GM21423 (cell line): ENCODE data around the gene FAM107B.
"Not testable (repeated sequence)": the region's sequence is repeated elsewhere in the genome, so short reads cannot be mapped to it uniquely, and the experiment has no call there.

ENCODE experiments used
- ATAC-seq: cut with Tn5 transposase; IDR thresholded peaks from one replicate; pipeline ENCODE4 v1.9.1; 2021; ENCODE audit warnings: mild to moderate bottlenecking, moderate library complexity; ENCODE audit not compliant: unreplicated experiment

FAM107B gene

DNA sequence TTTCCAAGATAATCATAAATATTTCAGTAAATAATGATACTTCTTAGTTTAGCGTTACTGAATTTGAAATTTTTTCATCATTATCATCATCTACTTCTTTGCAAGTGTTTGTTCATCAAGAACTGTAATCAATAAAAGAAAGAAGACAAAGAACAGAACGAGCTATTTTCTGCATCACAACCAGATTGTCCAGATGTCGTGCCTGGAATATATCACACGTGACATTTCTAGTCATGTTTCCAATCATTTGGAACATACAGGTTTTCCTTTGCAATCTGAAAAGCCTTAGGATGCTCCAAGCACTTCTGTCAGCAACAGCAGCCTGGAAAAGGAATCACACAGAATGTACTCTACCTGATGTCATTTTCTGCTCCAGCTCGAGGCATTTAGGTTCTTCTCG, 107.4 kb downstream of the FAM107B start:
- ATAC-seq, result no peak

GRCh38 chr10:14665865-14666857, 108.5 kb downstream of the FAM107B start:
- no peak for ATAC-seq

GRCh38 chr10:14665304-14665703, 109.4 kb downstream of the FAM107B start:
- no peak for ATAC-seq

DNA sequence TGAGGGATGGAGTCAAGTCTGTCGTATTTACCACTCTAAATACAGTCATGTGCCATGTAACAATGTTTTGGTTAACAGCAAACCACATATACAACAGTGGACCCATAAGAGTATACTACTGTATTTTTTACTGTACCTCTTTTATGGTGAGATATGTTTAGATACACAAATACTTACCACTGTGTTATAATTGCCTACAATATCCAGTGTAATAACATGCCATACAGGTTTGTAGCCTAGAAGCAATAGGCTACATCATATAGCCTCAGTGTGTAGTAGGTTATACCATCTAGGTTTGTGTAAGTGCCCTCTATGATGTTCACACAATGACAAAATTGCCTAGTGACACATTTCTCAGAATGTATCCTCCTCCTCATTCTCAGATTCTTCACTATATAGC, 110.4 kb downstream of the FAM107B start:
- no peak for ATAC-seq

- ATAC-seq, result no peak
Observed at GRCh38 chr10:14661818-14662217, 112.9 kb downstream of the FAM107B start.

- ATAC-seq, result no peak
Observed at GRCh38 chr10:14660831-14661230, 113.9 kb downstream of the FAM107B start.

- ATAC-seq, result peak; percentile 80
Observed at GRCh38 chr10:14659626-14660196, 115.0 kb downstream of the FAM107B start.

DNA sequence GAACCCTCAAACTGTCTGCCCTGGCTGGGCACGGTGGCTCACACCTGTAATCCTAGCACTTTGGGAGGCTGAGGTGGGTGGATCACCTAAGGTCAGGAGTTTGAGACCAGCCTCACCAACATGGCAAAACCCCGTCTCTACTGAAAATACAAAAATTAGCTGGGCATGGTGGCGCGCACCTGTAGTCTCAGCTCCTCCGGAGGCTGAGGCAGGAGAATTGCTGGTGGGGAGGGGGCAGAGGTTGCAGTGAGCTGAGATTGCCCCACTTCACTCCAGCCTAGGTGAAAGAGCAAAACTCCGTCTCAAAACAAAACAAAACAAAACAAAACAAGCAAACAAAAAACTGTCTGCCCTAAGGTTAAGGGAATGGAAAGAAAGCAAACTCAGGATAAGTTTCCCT, 115.6 kb downstream of the FAM107B start:
- not testable (repeated sequence) for ATAC-seq

GRCh38 chr10:14658331-14659127, 116.2 kb downstream of the FAM107B start:
- no peak for ATAC-seq

- no peak for ATAC-seq
Observed at GRCh38 chr10:14656052-14656730, 118.5 kb downstream of the FAM107B start.

DNA sequence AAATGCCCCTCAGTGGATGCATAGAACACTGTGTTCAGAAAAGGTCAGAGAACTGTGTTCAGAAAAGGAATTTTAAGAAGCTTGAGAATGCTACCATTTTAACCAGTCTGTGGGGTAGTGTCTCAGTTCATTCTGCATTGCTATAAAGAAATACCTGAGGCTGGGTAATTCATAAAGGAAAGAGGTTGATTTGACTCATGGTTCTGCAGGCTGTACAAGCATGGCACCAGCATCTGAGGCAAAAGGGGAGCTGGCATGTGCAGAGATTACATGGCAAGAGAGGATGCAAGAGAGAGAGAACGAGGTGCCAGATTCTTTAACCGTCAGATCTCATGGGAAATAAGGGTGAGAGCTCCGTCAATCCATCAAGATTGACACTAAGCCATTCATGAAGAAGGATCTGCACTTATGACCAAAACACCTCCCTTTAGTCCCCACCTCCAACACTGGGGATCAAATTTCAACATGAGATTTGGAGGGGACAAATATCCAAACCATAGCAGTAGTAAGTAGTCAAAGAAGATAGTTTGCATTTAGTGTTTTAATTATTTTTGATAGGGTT, 119.8 kb downstream of the FAM107B start:
- ATAC-seq, result no peak

GRCh38 chr10:14653271-14654161, 121.2 kb downstream of the FAM107B start:
- no peak for ATAC-seq

- ATAC-seq, result no peak
Observed at GRCh38 chr10:14652816-14653215, 121.9 kb downstream of the FAM107B start.

GRCh38 chr10:14652067-14652466, 122.6 kb downstream of the FAM107B start:
- no peak for ATAC-seq

DNA sequence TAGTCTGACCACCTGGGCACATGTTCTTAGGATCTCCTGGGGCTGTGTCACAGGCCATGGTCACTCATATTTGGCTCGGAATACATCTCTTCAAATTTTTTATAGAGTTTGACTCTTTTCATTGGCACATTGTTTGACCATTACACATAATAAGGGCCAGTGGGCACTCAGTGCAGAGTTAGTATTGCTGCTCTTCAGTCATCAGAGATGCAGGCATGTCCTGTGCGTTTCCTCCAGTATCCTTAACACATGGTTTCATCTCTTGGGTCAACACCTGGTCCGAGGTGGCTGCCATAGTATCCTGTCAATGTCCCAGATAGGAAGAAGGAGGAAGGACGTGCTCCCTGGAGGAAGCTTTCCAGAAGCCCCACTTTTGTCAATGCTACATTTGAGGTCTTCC, 125.0 kb downstream of the FAM107B start:
- ATAC-seq, result no peak

- ATAC-seq, result no peak
Observed at GRCh38 chr10:14648946-14649345, 125.8 kb downstream of the FAM107B start.

GRCh38 chr10:14648005-14648765, 126.5 kb downstream of the FAM107B start:
- peak; percentile 93 for ATAC-seq

DNA sequence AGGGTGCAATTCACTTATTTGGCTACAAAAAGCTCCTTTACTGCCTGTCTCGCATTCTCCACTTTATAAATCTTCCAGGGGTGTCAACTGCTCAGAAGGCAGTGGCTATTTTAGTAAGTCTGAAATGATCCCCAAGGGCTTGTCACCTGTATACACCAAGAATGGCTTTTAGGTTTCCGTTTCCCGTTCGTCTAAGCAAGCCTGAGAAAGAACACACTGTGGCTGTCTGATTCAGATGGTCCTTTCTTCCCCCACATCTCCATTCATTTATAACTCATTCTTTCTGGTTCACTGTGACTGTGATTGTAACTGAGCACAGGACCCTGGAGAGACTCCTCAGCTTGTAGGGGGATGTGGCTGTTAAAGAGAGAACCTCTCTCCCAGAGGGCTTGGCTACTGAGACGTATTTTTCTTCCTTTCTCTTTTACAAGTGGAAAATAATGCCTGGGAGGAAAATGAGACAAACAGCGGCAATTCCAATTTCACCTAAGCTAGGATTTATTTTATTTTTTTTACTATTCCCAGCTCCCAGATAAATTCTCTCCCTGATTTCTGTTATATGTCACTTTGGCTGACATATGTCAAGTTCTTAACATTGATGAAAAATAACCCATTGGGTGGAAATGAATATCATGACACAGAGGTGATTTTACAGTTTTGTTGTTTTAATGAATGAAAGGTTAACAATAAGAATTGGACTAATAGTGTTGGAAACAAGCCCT, 129.3 kb downstream of the FAM107B start:
- peak; percentile 31 for ATAC-seq
